Fibroblast of lung (primary cell): Measurements from ENCODE around the gene LRIF1. TPM values are rescaled to one million over a fixed set of nuclear protein-coding genes. Genes with fewer than 3 reads are reported as not detected.

Experiments used
- DNase-seq, 2 donors: peaks; one replicate each; pipeline versions ENCODE4 v3.0.0 to v3.0.0-alpha.2; 2010; ENCODE audit warnings: low read depth in 2 of 2
- H2AFZ ChIP-seq: 2 replicates; pipeline ENCODE4 v1.5.1; 2012; ENCODE audit warnings: low read length, control low read depth, inconsistent platforms
- H3K27ac ChIP-seq: 2 replicates; pipeline ENCODE4 v1.5.1; 2011; ENCODE audit warnings: low read length, control low read depth; ENCODE audit not compliant: insufficient read depth
- H3K27me3 ChIP-seq: 2 replicates; pipeline ENCODE4 v1.5.1; 2011; ENCODE audit warnings: mild to moderate bottlenecking, low read length; ENCODE audit not compliant: control insufficient read depth, insufficient read depth
- H3K36me3 ChIP-seq: 2 replicates; pipeline ENCODE4 v1.5.1; 2011; ENCODE audit warnings: low read length; ENCODE audit not compliant: control insufficient read depth, insufficient read depth
- H3K4me1 ChIP-seq: 2 replicates; pipeline ENCODE4 v1.5.1; 2011; ENCODE audit warnings: low read length; ENCODE audit not compliant: control insufficient read depth, insufficient read depth; ENCODE audit errors: extremely low read depth
- H3K4me2 ChIP-seq: 2 replicates; pipeline ENCODE4 v1.5.1; 2011; ENCODE audit warnings: low read length, control low read depth; ENCODE audit not compliant: insufficient read depth; ENCODE audit errors: extremely low read depth
- H3K4me3 ChIP-seq, 4 experiments: fragments of 200-600 bp in 1 of 4; sonication (generic) in 1 of 4; replicated peaks in 1 of 4; 2 replicates each; pipeline ENCODE4 v1.5.1; 2011 to 2016; ENCODE audit warnings: low read length in 4 of 4, low read depth in 3 of 4, mild to moderate bottlenecking in 3 of 4, control low read depth in 2 of 4, inconsistent platforms in 1 of 4, mixed read lengths in 1 of 4; ENCODE audit not compliant: insufficient read depth in 1 of 4; ENCODE audit errors: control extremely low read depth in 1 of 4
- H3K79me2 ChIP-seq: 2 replicates; pipeline ENCODE4 v1.5.1; 2012; ENCODE audit warnings: mild to moderate bottlenecking, low read length, inconsistent platforms; ENCODE audit not compliant: control insufficient read depth, insufficient read depth
- H3K9ac ChIP-seq: 2 replicates; pipeline ENCODE4 v1.5.1; 2011; ENCODE audit warnings: mild to moderate bottlenecking, low read length, control low read depth; ENCODE audit not compliant: insufficient read depth
- H3K9me3 ChIP-seq: 2 replicates; pipeline ENCODE4 v1.5.1; 2012; ENCODE audit warnings: low read depth, low read length; ENCODE audit not compliant: control insufficient read depth, insufficient read depth
- H4K20me1 ChIP-seq: 2 replicates; pipeline ENCODE4 v1.5.1; 2011; ENCODE audit warnings: low read length; ENCODE audit not compliant: control insufficient read depth, insufficient read depth; ENCODE audit errors: extremely low read depth
- CTCF ChIP-seq, 2 donors: IDR thresholded peaks in 1 of 2; conservative IDR thresholded peaks in 1 of 2; 1 replicate in 1 of 2; 2 replicates in 1 of 2; pipeline ENCODE4 v1.5.1; 2011 to 2012; ENCODE audit warnings: low read length in 2 of 2, control low read depth in 1 of 2, inconsistent platforms in 1 of 2, low read depth in 1 of 2, mild to moderate bottlenecking in 1 of 2
- EZH2 ChIP-seq: IDR thresholded peaks from 2 replicates; pipeline ENCODE4 v1.5.1; 2012; ENCODE audit warnings: low read length, control low read depth, mild to moderate bottlenecking; ENCODE audit errors: missing control alignments
- polyA minus RNA-seq: library from RNA; depleted of rRNA, polyadenylated mRNA; stranded (reverse); fragments of >200 nt; gene quantifications from 2 replicates; pipeline ENCODE4 v1.2.3, GENCODE V29; 2011; ENCODE audit warnings: low replicate concordance
- polyA plus RNA-seq, 2 donors: library from polyadenylated mRNA; depleted of rRNA in 1 of 2; stranded (reverse) in 1 of 2; unstranded in 1 of 2; fragments of >200 nt; gene quantifications; 2 replicates each; pipeline ENCODE4 v1.2.1, GENCODE V29; 2011 to 2012; ENCODE audit warnings: missing spikeins in 1 of 2
- total RNA-seq: library from RNA; depleted of rRNA; stranded (reverse); fragments of >200 nt; gene quantifications from 2 replicates; pipeline ENCODE4 v1.2.1, GENCODE V29; 2014

The LRIF1 gene, protein sequence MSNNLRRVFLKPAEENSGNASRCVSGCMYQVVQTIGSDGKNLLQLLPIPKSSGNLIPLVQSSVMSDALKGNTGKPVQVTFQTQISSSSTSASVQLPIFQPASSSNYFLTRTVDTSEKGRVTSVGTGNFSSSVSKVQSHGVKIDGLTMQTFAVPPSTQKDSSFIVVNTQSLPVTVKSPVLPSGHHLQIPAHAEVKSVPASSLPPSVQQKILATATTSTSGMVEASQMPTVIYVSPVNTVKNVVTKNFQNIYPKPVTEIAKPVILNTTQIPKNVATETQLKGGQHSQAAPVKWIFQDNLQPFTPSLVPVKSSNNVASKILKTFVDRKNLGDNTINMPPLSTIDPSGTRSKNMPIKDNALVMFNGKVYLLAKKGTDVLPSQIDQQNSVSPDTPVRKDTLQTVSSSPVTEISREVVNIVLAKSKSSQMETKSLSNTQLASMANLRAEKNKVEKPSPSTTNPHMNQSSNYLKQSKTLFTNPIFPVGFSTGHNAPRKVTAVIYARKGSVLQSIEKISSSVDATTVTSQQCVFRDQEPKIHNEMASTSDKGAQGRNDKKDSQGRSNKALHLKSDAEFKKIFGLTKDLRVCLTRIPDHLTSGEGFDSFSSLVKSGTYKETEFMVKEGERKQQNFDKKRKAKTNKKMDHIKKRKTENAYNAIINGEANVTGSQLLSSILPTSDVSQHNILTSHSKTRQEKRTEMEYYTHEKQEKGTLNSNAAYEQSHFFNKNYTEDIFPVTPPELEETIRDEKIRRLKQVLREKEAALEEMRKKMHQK
- total RNA-seq (11.0 and 17.2 TPM in 2 replicates), polyA plus RNA-seq (9.8 and 11.9 TPM in 2 replicates), polyA minus RNA-seq (2.4 and 3.0 TPM in 2 replicates)
- polyA plus RNA-seq (2012), result 7.8 and 8.5 TPM in 2 replicates

DNA sequence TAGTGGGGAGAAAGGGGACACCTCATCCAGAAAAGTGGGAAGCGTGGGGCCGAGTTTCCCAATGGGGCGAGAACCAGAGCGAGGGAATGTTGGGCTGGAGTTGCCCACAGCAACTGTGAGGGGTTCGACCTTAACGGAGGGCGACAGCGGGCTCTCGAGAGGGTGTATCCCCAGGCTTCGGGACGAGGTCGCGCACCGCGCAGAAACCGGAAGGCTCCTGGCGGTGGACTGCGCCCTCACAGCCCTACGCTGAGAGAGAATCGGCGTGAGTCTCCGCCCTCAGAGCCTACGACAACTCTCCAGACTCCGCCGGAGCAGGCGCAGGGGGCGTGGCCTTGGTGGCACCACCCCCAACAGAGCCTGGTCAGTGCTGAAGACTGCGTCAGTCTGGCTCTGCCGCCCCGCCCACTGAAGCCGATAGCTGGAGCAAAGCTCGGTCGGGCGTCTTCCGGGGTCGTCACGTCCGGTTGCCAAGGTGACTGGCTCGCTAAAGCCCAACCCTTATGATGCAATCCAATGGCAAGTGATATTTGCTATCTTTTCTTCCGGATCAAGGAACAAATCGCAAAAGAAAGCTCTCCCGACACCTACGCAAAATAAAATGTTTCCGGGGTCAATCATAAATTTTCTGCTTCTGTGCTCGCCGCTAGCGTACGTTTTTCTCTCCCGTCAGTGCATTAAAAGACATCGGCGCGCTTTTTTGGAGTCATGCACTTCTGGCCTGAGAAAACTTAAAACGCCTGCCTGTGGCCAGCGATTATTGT is at the start of gene LRIF1:
Gene LRIF1, minus strand, starts transcription at position 232 of the 764 bp plus-strand sequence. CDS start 234 bp downstream, outside the sequence.
- H3K4me3 ChIP-seq, result peak within 1 kb of the TSS; percentile 83 to 97 (median 90)
- H3K9ac ChIP-seq, result peak within 1 kb of the TSS; percentile 77
- DNase-seq, result peak; percentile 99 to 100
- peaks cover 4% of the 10 kb centered on the region for H3K79me2 ChIP-seq
- H3K36me3 ChIP-seq, result no peaks in the 10 kb centered on the region
- peak within 1 kb of the TSS; percentile 71 for H3K4me2 ChIP-seq
- no peaks in the 10 kb centered on the region for H3K9me3 ChIP-seq
- H3K27me3 ChIP-seq, result no peaks in the 10 kb centered on the region
- H4K20me1 ChIP-seq, result no peaks in the 10 kb centered on the region
- TF ChIP-seq CTCF (conservative IDR thresholded peaks at IDR 0.05 in 1 of 2, IDR thresholded peaks at IDR 0.05 in 1 of 2; ENCODE audit: low read depth in 1 of 2, low read length in 2 of 2) (peak; percentile 17 to 60), EZH2 (no peak)
- no peaks in the 10 kb centered on the region for H3K4me1 ChIP-seq
- peak within 1 kb of the TSS; percentile 99 for H3K27ac ChIP-seq
- H2AFZ ChIP-seq, result peak within 1 kb of the TSS; percentile 86

- H3K4me3 ChIP-seq, result no peak overlapping the region
- no peak overlapping the region for H3K9ac ChIP-seq
- no peaks in the 10 kb centered on the region for H3K9me3 ChIP-seq
- H3K27ac ChIP-seq, result no peak overlapping the region
- no peak for TF ChIP-seq EZH2
- no peak for TF ChIP-seq CTCF (conservative IDR thresholded peaks at IDR 0.05 in 1 of 2, IDR thresholded peaks at IDR 0.05 in 1 of 2; ENCODE audit: low read depth in 1 of 2, low read length in 2 of 2)
- H4K20me1 ChIP-seq, result no peaks in the 10 kb centered on the region
- H3K4me1 ChIP-seq, result no peaks in the 10 kb centered on the region
- H3K4me2 ChIP-seq, result no peak overlapping the region
- no peak overlapping the region for H2AFZ ChIP-seq
- H3K79me2 ChIP-seq, result no peaks in the 10 kb centered on the region
- no peaks in the 10 kb centered on the region for H3K27me3 ChIP-seq
- no peaks in the 10 kb centered on the region for H3K36me3 ChIP-seq
- no peak for DNase-seq
These were observed 44.3 kb upstream of the LRIF1 start for GRCh38 chr1:111008031-111008430.
